Smooth muscle cell of the pulmonary artery (primary cell): ENCODE results near the gene DBX2. TPM values are rescaled to one million over a fixed set of nuclear protein-coding genes. Genes with fewer than 3 reads are reported as not detected.

ENCODE experiments used
- total RNA-seq: library from RNA; depleted of rRNA; stranded (reverse); fragments of >200 nt; gene quantifications from 2 replicates; pipeline ENCODE4 v1.2.3, GENCODE V29; 2014

The DBX2 gene
- total RNA-seq, result not detected in 2 replicates

DNA sequence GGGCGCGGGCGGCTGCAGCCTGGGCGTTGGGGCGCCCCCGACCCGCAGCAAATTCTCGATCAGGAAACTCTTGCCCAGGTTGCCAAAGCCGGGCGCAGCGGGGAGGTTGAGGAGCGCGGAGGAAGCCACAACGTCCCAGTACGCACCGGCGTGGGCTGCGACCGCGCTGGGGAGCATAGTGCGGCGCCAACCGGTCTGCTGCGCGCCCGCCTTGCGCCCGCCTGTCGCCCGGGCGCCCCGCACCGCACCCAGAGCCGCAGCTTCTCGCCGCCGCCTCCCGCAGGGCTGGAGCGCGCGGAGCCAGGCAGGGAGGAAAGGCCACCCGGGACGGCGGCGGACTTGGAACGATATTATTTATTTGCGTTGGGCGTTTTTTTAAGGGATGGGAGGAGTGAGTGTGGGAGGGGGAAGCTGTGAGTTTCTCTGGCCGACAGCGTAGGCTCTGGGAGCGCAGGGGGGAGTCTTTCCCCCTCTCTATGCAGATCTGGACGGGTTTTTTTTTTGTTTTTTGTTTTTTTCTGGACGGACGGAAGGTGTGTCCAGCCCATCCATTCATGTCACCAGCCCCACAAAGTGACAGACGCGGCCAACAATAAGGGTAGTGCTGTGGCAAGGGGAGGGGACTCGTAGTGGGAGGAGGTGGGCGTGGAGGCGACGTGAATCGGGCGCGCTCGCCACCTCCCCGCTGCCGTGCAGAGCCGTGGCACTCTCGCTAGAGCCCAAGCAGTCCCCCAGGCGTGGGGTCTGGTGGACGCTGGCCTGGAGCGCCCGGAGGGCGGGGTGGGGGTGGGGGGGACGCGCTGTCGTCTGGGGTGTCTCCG is at the start of gene DBX2:
Gene DBX2 (minus strand): TSS at position 349 of the 821 bp plus-strand sequence. CDS start 172 bp downstream, at position 177.

Other genes starting within 250 kb of the DBX2 start
- gene NELL2, start 174.8 kb downstream of the DBX2 start, total RNA-seq, result 0.23 TPM in 1 of 2 replicates, not detected in the other
- gene ANO6, start 165.0 kb upstream of the DBX2 start, total RNA-seq, result 92.4 and 93.6 TPM in 2 replicates